GM12873 (cell line): ENCODE measurements around the gene ERBIN.

ENCODE experiments used
- TF ChIP-seq, protein P1 (sequence below): IDR thresholded peaks from 2 replicates; pipeline ENCODE4 v1.5.1; 2012; ENCODE audit warnings: low read depth, mild to moderate bottlenecking, moderate library complexity, low read length, control low read depth; ENCODE audit not compliant: insufficient read depth; ENCODE audit errors: missing control alignments

ERBIN gene

DNA sequence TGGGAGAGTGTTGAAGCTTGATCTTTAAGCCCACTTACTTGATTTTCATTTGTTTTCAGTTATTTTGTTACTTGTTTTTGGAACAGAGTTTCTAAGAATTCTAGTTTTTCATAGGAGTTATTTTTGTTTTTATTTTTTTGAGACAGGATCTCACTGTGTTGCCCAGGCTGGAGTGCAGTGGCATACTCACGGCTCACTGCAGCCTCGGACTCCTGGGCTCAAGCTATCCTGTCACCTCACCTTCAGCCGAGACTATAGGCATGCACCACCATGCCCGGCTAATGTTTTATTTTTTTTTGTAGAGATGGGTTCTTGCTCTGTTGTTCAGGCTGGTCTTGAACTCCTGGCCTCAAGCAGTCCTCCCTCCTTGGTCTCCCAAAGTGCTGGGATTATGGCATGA, 6.3 kb downstream of the ERBIN start:
- TF ChIP-seq, protein P1, sequence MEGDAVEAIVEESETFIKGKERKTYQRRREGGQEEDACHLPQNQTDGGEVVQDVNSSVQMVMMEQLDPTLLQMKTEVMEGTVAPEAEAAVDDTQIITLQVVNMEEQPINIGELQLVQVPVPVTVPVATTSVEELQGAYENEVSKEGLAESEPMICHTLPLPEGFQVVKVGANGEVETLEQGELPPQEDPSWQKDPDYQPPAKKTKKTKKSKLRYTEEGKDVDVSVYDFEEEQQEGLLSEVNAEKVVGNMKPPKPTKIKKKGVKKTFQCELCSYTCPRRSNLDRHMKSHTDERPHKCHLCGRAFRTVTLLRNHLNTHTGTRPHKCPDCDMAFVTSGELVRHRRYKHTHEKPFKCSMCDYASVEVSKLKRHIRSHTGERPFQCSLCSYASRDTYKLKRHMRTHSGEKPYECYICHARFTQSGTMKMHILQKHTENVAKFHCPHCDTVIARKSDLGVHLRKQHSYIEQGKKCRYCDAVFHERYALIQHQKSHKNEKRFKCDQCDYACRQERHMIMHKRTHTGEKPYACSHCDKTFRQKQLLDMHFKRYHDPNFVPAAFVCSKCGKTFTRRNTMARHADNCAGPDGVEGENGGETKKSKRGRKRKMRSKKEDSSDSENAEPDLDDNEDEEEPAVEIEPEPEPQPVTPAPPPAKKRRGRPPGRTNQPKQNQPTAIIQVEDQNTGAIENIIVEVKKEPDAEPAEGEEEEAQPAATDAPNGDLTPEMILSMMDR: no peak

DNA sequence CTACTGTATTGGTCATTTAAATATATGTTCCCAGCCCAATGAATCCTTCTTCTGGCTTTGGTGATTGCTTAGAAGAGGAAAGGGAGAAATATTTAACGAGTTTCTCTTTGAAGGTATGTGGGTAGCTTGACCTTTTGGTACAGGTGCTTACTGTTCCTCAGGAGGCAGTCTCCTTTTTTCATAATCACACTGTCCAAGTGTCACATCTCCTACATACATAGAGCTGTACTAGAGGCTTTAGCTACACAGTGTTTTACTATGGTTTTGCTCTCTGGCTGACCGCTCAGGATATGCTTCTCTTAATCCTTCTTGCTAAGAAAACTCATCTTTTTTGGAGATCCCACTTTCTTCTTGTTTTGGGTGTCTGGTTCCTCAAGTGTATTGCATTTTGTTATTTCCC, 6.9 kb downstream of the ERBIN start:
- TF ChIP-seq, protein P1: no peak

DNA sequence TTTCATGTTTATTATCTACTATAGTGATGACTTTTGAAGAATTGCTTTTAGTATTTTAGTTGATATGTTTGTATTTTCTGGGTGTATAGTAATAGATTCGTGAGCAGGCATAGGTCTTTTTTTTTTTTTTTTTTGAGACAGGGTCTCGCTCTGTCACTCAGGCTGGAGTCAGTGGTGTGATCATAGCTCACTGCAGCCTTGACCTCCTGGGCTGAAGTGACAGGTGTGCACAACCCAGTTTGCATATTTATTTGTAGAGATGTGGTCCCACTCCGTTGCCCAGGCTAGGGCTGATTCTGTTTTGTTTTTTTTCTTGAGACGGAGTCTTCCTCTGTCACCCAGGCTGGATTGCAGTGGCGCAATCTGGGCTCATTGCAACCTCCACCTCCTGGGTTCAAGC, 11.9 kb downstream of the ERBIN start:
- TF ChIP-seq, protein P1: no peak

DNA sequence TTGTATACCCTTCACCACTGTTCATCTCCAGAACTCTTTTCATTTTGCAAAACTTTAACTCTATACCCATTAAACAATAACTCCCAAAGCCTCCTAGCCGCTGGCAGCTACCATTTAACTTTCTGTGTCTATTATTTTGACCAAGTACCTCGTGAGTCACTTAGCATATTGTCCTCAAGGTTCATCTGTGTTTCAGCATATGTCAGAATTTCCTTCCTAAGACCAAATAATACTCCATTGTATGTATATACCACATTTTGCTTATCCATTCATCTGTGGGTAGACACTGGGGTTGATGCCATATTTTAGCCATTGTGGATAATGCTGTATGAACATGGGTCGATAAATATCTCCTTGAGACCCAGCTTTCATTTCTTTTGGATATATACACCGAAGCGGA, 17.4 kb downstream of the ERBIN start:
- TF ChIP-seq, protein P1: no peak

DNA sequence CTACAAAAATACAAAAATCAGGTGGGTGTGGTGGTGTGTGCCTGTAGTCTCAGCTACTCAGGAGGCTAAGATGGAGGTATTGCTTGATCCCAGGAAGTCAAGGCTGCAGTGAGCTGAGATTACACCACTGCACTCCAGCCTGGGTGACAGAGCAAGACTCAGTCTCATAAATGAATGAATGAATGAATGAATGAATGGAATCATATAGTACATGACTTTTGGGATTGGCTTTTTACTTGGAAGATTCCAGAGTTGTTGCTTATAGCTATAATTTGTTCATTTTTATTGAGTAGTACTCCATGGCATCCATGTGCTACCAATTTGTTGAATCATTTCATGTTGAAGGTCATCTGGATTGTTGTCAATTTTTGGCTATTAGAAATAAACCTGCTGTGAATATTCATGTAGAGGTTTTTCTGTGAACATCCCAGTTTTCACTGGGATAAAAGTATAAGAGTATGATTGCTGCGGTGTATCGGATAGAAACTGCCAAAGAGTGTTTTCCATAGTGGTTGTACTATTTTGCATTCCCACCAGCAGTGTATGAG, 19.9 kb downstream of the ERBIN start:
- TF ChIP-seq, protein P1: no peak

DNA sequence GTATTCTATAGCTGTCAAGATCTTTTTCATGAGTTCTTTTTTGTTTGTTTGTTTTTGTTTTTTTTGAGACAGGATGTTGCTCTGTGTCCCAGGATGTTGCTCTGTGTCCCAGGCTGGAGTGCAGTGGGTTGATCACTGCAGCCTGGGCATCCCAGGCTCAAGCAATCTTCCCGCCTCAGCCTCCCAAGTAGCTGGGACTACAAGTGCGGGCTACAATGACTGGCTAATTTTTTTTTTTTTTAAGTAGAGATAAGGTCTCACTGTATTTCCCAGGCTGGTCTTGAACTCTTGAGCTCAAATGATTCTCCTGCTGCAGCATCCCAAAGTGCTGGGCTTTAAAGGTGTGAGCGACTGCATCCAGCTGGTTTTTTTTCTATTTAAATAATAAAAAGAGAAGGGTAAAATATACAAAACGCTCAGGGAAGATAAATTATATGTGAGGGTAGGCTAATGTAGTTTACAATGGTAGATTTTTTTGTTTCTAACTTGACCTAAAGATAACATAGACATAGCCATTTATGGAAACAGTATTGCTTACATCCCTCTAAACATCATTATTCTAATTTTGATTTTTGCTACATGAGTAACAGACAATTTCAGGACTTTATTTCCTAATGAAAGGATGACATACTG, 21.9 kb downstream of the ERBIN start:
- TF ChIP-seq, protein P1: no peak

DNA sequence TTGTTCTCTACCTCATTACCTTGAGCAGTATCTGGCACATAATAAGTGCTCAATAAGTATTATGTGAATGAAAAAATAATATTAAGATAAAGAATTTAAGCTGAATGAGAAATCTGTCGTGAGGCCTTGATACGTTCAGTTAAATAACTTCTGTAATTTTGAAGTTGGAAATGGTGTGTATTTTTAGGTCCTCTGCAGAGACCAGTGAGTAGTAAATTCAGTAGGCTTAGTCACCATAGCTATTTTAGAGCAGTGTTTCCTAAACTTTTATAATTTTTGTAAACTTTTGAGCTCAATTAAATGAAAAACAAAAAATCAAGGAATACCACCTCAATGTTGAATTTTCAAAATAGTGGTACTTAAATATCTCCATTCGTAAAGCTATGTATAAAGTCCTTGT, 25.0 kb downstream of the ERBIN start:
- TF ChIP-seq, protein P1: no peak
